Left forelimb (tissue), 1 donor: ENCODE data around the gene ZDHHC11.
"Not testable (repeated sequence)": the region's sequence is repeated elsewhere in the genome, so short reads cannot be mapped to it uniquely, and the experiment has no call there.

Experiments
- DNase-seq: peaks from one replicate; pipeline ENCODE4 v3.0.0-alpha.2; 2018; ENCODE audit warnings: low spot score

The ZDHHC11 gene

DNA sequence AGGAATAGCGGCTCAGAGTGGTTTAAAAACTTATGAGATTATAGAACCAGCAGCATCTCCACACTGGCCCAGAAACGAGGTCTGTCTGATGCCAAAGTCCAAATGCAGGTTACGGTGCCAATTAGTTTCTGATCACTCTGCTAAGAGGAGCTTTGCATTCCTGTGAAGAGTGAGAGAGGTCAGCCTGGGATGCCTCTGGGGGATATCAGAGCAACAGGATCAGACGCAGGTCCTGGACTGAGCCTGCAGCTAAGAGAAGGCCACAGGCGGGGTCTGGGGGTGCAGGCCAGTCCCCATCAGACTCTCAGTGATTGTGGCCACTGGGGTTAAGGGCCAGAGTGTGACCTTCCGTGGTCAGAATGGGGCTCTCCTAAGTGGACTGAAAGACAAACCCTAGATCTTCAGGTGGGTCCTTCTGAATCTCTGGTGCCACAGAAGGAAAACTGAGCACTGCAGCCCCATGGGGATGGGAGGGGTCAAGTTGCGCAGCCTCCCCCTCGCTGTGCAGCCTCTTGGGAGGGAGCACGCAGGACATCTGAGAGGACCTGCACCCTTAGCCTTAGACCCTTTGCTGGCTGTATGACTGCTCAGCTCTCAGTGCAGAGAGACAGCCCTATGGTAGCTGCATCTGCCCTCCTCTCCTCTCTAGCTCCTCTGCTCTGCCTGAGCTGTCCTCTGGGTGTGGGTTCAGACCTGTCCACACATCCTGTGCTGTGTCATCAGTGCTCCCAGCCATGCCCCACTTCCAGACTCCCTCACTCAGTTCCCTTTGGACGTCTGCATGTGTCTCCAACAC, 42.9 kb downstream of the ZDHHC11 start:
- not testable (repeated sequence) for DNase-seq

GRCh38 chr5:801472-801871, 49.3 kb downstream of the ZDHHC11 start:
- DNase-seq: no peak

DNA sequence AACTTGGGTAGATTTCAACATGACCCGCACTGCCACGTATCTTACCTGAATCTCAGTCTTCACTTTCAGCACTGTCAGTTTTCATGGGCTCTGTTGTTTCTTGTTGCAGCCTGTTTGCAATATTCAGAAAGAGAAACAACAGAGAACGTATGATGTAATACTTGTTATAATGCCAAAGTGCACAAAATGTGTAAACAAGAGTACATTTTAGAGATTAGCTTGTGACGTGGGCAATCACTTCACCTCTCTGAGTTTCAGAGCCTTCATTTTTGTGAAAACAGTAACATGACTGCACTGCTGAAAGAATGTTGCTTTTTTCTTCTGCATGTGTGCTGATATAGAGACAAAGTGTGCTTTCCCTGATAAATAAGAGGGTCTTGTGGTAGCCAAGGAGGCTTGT, 49.7 kb downstream of the ZDHHC11 start:
- not testable (repeated sequence) for DNase-seq

GRCh38 chr5:798505-799138, 52.2 kb downstream of the ZDHHC11 start:
- DNase-seq: not testable (repeated sequence)

GRCh38 chr5:797986-798385, 52.8 kb downstream of the ZDHHC11 start:
- DNase-seq: not testable (repeated sequence)

DNA sequence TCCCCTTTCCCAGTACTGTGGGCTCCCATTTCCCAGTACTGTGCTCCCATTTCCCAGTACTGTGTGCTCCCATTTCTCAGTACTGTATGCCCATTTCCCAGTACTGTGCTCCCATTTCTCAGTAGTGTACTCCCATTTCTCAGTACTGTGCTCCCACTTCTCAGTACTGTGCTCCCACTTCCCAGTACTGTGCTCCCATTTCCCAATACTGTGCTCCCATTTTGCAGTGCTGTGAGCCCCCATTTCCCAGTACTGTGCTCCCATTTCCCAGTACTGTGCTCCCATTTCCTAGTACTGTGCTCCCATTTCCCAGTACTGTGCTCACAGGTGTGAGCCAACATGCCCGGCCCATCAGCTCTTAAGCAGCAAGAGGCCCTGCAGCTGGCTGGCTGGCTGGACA, 54.9 kb downstream of the ZDHHC11 start:
- not testable (repeated sequence) for DNase-seq

DNA sequence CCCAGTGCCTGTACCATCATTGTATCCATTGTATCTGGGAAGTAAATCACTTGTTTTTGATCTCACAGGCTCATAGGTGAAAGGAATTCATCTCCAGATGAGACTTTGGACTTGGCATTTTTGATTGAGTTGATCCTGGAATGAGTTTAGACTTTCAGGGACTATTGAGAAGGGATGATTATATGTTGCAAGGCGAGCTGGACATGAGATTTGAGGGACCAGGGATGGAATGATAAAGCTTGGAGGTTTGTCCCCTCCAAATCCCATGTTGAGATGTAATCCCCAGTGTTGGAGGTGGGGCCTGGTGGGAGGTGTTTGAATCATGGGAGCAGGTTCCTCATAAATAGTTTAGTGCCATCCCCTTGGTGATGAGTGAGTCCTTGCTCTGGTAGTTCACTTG, 55.8 kb downstream of the ZDHHC11 start:
- DNase-seq: not testable (repeated sequence)

GRCh38 chr5:788703-789102, 62.1 kb downstream of the ZDHHC11 start:
- DNase-seq: peak; percentile 45

GRCh38 chr5:787857-788233, 62.9 kb downstream of the ZDHHC11 start:
- not testable (repeated sequence) for DNase-seq

DNA sequence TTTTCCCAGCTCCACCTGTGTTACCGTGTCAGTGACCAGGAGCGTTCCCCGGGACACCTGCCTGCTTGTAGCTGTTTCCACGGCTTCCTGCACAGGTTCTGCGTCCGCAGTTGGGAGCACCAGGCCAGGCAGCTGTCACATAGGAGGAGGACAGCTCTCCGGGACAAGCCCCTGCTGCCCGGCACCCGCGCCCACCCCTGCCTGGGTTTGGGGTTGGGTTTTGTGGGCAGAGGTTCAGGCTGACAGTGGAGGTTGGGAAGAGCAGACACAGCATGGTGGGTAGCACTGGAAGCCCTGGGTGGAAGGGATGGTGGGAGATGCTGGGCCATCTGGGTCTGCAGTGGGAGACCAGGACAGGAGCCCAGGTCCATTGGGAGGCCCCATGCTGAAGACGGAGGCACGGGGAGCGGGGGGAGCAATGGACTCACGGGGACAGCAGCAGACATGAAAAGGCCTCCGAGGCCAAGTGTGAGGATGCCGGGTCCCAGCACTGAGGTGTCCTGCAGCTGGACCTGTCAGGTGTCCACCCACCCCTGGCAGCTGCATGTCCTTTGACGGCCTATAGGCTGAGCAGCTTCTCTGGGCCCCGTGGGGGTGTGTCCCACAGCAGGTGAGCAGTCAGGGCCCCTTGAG, 63.4 kb downstream of the ZDHHC11 start:
- not testable (repeated sequence) for DNase-seq

- peak; percentile 58 for DNase-seq
Measured at GRCh38 chr5:785181-785705, 65.5 kb downstream of the ZDHHC11 start.

DNA sequence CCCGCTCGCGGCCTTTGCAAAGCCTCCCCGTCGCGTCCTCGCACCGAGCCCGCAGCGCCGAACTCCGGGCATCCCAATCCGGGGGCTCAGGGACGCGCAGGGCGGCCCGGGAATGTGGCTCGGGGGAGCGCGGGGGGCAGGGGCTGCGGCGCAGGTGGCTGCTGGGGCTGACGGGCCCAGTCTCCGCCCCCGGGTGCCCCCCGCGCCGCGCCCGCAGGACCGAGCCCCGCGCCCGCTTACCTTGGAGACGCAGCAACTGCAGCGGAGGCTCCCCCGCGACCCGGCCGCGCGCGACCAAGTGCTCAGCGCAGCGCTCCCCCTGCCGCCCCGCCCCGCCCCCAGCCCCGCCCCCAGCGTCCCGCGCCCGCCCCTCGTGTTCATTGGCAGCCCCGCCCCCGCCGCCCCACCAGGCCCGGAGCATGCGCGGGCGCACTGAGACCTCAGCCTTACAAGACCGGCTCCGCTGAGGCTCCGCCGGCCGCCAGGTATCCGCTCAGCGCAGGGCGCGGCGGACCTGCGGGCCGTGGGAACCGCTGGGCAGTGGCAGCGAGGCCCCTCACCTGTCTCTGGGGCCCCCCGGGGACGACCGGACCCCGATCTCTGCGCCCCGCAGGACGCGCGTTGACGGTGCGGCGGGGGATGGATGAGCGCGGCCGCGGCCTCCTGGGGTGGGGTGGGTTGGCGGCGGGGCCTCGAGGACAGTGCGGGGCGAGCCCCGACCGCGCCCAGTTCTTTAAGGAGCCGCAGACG, 66.2 kb downstream of the ZDHHC11 start, which contains the start of gene ZDHHC11B:
Gene ZDHHC11B, minus strand, starts transcription at position 302 of the 750 bp plus-strand sequence. CDS start 17,810 bp downstream, outside the sequence.
- peak; percentile 90 for DNase-seq

GRCh38 chr5:783881-784427, 66.8 kb downstream of the ZDHHC11 start:
- peak; percentile 65 for DNase-seq

- peak; percentile 50 for DNase-seq
Measured at GRCh38 chr5:783049-783802, 67.6 kb downstream of the ZDHHC11 start.

GRCh38 chr5:782356-782755, 68.4 kb downstream of the ZDHHC11 start:
- DNase-seq: not testable (repeated sequence)

GRCh38 chr5:780571-780970, 70.2 kb downstream of the ZDHHC11 start:
- DNase-seq: not testable (repeated sequence)

GRCh38 chr5:778967-779366, 71.8 kb downstream of the ZDHHC11 start:
- peak; percentile 57 for DNase-seq

GRCh38 chr5:778421-778820, 72.4 kb downstream of the ZDHHC11 start:
- not testable (repeated sequence) for DNase-seq

DNA sequence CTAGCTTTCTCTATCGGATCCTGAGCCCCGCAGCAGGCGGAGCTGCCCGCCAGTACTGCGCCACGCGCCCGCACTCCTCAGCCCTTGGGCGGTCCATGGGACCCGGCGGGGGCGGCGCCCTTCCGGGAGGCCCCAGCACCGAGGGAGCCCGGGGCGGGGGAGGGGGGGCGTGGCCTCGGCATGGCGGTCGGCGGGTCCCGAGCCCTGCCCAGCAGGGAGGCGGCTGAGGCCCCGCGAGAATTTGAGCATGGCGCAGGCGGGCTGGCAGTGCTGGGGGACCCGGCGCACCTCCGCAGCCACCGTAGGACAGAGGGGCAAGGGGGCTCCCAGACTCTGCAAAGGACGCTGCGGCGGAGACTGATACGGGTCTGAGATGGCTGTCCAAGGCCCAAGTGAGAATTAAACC, 73.0 kb downstream of the ZDHHC11 start:
- DNase-seq: peak; percentile 68

DNA sequence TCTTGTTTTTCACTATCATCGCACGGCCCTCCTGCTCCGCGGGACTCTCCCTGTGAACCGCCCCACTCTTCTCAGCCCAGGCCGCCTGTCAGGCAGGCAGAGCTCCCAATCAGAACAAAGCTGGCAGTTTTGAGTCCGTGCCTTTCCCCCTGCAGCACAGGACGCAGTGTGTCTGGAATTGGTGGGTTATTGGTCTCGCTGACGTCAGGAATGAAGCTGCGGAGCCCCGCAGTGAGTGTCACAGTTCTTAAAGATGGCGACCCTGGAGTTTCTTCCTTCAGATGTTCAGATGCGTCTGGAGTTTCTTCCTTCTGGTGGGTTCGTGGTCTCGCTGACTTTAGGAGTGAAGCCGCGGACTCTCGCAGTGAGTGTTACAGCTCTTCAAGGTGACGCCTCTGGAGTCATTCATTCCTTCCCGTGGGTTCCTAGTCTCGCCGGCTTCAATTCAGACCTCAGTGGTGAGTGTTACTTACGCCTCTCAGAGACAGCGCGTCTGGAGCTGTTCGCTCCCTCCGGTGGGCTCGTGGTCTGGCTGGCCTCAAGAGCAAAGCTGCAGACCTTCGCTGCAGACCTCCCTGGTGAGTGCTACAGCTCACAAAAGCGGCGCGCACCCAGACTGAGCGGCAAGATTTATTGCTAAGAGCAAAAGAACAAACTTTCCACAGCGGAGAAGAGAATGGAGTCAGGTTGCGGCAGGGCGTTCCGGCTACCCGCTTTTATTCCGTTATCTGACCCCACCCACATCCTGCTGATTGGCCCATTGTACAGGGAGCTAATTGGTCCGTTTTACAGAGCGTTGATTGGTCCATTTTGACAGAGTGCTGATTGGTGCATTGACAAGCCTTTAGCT, 73.7 kb downstream of the ZDHHC11 start:
- peak; percentile 64 for DNase-seq
